HCT116 (cell line): Measurements from ENCODE around the gene WDR4. TPM values are rescaled to one million over a fixed set of nuclear protein-coding genes. Genes with fewer than 3 reads are reported as not detected.

Experiments used
- ATAC-seq: fragments of 200-7000 bp; cut with Tn5 transposase; 2 replicates; pipeline ENCODE4 v1.9.1; 2020; ENCODE audit warnings: mild to moderate bottlenecking, moderate library complexity
- BruUV-seq: library from RNA; stranded (reverse); fragments of 400-500 nt; replicated peaks from 2 replicates; lab custom pipeline; 2021; lab: Mats Ljungman, UMichigan
- CTCF ChIA-PET: fragments of 300-600 bp; sonication (Branson Sonifier 250); formaldehyde crosslinking; loops from one replicate; lab custom pipeline; 2021; ENCODE audit warnings: antibody characterized with exemption; lab: Charles Lee
- POLR2A ChIA-PET: fragments of 300-600, 350-600 bp; sonication (Branson Sonifier 250); formaldehyde crosslinking; loops from one replicate; lab custom pipeline; 2021; ENCODE audit warnings: antibody characterized with exemption; lab: Charles Lee
- RAD21 ChIA-PET, 2 experiments: fragments of 300-600 bp; sonication (Branson Sonifier 250); formaldehyde crosslinking; loops; one replicate each; lab custom pipeline; 2023; ENCODE audit warnings: low total read pairs in 2 of 2; ENCODE audit not compliant: uncharacterized antibody in 2 of 2, unreplicated experiment in 2 of 2, low non-redundant PET in 1 of 2; lab: Charles Lee
- DNase-seq: peaks from one replicate; pipeline ENCODE4 v3.0.0-alpha.2; 2010; ENCODE audit warnings: low read depth, low spot score
- H2AFZ ChIP-seq: fragments of 200-600 bp; shearing (Covaris generic), sonication (generic); 2 replicates; pipeline ENCODE4 v1.6.1; 2017; ENCODE audit warnings: low read depth, mixed run types, mixed read lengths, antibody characterized with exemption, low read length; ENCODE audit not compliant: poor library complexity, severe bottlenecking
- H3K27ac ChIP-seq: 2 replicates; pipeline ENCODE4 v1.5.1; 2012; ENCODE audit warnings: low read depth, low read length
- H3K27me3 ChIP-seq: fragments of 200-600 bp; sonication (generic); 2 replicates; pipeline ENCODE4 v1.6.1; 2016; ENCODE audit warnings: mixed run types, low read length, mixed read lengths; ENCODE audit not compliant: insufficient read depth
- H3K36me3 ChIP-seq, 2 experiments: fragments of 200-500 bp in 1 of 2; fragments of 200-600 bp in 1 of 2; sonication (Bioruptor generic) in 1 of 2; sonication (generic) in 1 of 2; 2 replicates each; pipeline versions ENCODE4 v1.5.1 to v1.6.1; 2014 to 2016; ENCODE audit warnings: low read length in 2 of 2, inconsistent platforms in 1 of 2, mixed read lengths in 1 of 2, mixed run types in 1 of 2; ENCODE audit not compliant: insufficient read depth in 2 of 2, control insufficient read depth in 1 of 2
- H3K4me1 ChIP-seq, 2 experiments: fragments of 200-600 bp in 1 of 2; sonication (generic) in 1 of 2; 2 replicates each; pipeline versions ENCODE4 v1.5.1 to v1.6.1; 2012 to 2017; ENCODE audit warnings: low read length in 2 of 2, inconsistent platforms in 1 of 2, mild to moderate bottlenecking in 1 of 2, mixed read lengths in 1 of 2, mixed run types in 1 of 2, moderate library complexity in 1 of 2; ENCODE audit not compliant: insufficient read depth in 2 of 2, control insufficient read depth in 1 of 2
- H3K4me2 ChIP-seq: fragments of 200-600 bp; sonication (generic); 2 replicates; pipeline ENCODE4 v1.6.1; 2017; ENCODE audit warnings: mixed run types, low read length, mixed read lengths
- H3K4me3 ChIP-seq, 2 experiments: fragments of 200-600 bp in 1 of 2; sonication (generic) in 1 of 2; replicated peaks in 1 of 2; 2 replicates each; pipeline ENCODE4 v1.5.1; 2011 to 2016; ENCODE audit warnings: low read length in 2 of 2, control low read depth in 1 of 2, low read depth in 1 of 2, mild to moderate bottlenecking in 1 of 2, mixed read lengths in 1 of 2, mixed run types in 1 of 2
- H3K79me2 ChIP-seq: fragments of 200-600 bp; sonication (generic); 2 replicates; pipeline ENCODE4 v1.6.1; 2017; ENCODE audit warnings: mild to moderate bottlenecking, mixed run types, low read length, moderate library complexity, mixed read lengths; ENCODE audit not compliant: insufficient read depth
- H3K9ac ChIP-seq: fragments of 200-600 bp; sonication (generic); 2 replicates; pipeline ENCODE4 v1.6.1; 2016; ENCODE audit warnings: low read length, mixed read lengths
- H3K9me2 ChIP-seq: fragments of 200-600 bp; sonication (generic), shearing (Covaris generic); 2 replicates; pipeline ENCODE4 v1.6.1; 2017; ENCODE audit warnings: mixed run types, mild to moderate bottlenecking, moderate library complexity; ENCODE audit not compliant: insufficient read depth
- H3K9me3 ChIP-seq, 2 experiments: fragments of 200-500 bp in 1 of 2; fragments of 200-600 bp in 1 of 2; sonication (Bioruptor generic) in 1 of 2; sonication (generic) in 1 of 2; 2 replicates each; pipeline ENCODE4 v1.6.1; 2014 to 2017; ENCODE audit warnings: low read length in 2 of 2, mixed read lengths in 2 of 2, inconsistent platforms in 1 of 2, low read depth in 1 of 2, mild to moderate bottlenecking in 1 of 2, mixed run types in 1 of 2, moderate library complexity in 1 of 2; ENCODE audit not compliant: control insufficient read depth in 1 of 2, insufficient read depth in 1 of 2
- H4K20me1 ChIP-seq: fragments of 200-600 bp; sonication (generic), shearing (Covaris generic); 2 replicates; pipeline ENCODE4 v1.6.1; 2017; ENCODE audit warnings: mixed run types, mild to moderate bottlenecking, moderate library complexity; ENCODE audit not compliant: insufficient read depth
- CEBPB ChIP-seq: IDR thresholded peaks from 2 replicates; pipeline ENCODE4 v1.6.1; 2012; ENCODE audit warnings: low read depth
- EGR1 ChIP-seq: IDR thresholded peaks from 2 replicates; pipeline ENCODE4 v1.6.1; 2012; ENCODE audit warnings: low read depth
- EZH2 ChIP-seq: fragments of 200-600 bp; sonication (generic); IDR thresholded peaks from 2 replicates; pipeline ENCODE4 v1.6.1; 2017; ENCODE audit warnings: antibody characterized with exemption, mixed run types
- FOSL1 ChIP-seq: IDR thresholded peaks from 2 replicates; pipeline ENCODE4 v1.6.1; 2012; ENCODE audit warnings: low read depth
- POLR2A ChIP-seq: IDR thresholded peaks from 2 replicates; pipeline ENCODE4 v1.7.0; 2011; ENCODE audit warnings: borderline replicate concordance; ENCODE audit not compliant: insufficient read depth, insufficient read length; ENCODE audit errors: extremely low read depth
- RAD21 ChIP-seq: IDR thresholded peaks from 2 replicates; pipeline ENCODE4 v1.6.1; 2012; ENCODE audit warnings: low read depth, mild to moderate bottlenecking
- SRF ChIP-seq: IDR thresholded peaks from 2 replicates; pipeline ENCODE4 v1.6.1; 2012; ENCODE audit warnings: low read depth
- TCF7L2 ChIP-seq: IDR thresholded peaks from 2 replicates; pipeline ENCODE4 v1.7.0; 2011; ENCODE audit warnings: borderline replicate concordance, inconsistent platforms; ENCODE audit not compliant: insufficient read depth, insufficient read length; ENCODE audit errors: extremely low read depth
- ZFX ChIP-seq: fragments of 450-650 bp; IDR thresholded peaks from 2 replicates; pipeline ENCODE4 v1.6.1; 2017
- intact Hi-C: fragments of 100-400 bp; cut with micrococcal nuclease; formaldehyde crosslinking; loops from 2 replicates; pipeline ENCODE4 v1.10.0; 2022
- total RNA-seq: library from RNA; stranded (reverse); gene quantifications from one replicate; pipeline ENCODE4 v1.2.1, GENCODE V29; 2021; ENCODE audit not compliant: unreplicated experiment
- TF ChIP-seq, protein P1 (sequence below): IDR thresholded peaks from 2 replicates; pipeline ENCODE4 v1.6.1; 2012
- TF ChIP-seq, protein P2 (sequence below): IDR thresholded peaks from 2 replicates; pipeline ENCODE4 v1.6.1; 2011; ENCODE audit warnings: mild to moderate bottlenecking, low read length, moderate library complexity; ENCODE audit not compliant: insufficient replicate concordance; ENCODE audit errors: extremely low read depth

WDR4 gene
- total RNA-seq, 1 experiment from 2014 or later, result 34.8 TPM

- H3K4me3 ChIP-seq, result no peak overlapping the region
- H3K4me1 ChIP-seq, result no peaks in the 10 kb centered on the region
- H3K36me3 ChIP-seq, result no peaks in the 10 kb centered on the region
- ChIA-PET POLR2A (no interaction called here), CTCF (no interaction called here), RAD21 (no interaction called here)
- H3K27ac ChIP-seq, result no peak overlapping the region
- TF ChIP-seq EZH2 (no peak), EGR1 (no peak), TCF7L2 (no peak), CEBPB (no peak), FOSL1 (no peak), RAD21 (no peak), POLR2A (no peak), ZFX (no peak), SRF (no peak)
- TF ChIP-seq, protein P1, sequence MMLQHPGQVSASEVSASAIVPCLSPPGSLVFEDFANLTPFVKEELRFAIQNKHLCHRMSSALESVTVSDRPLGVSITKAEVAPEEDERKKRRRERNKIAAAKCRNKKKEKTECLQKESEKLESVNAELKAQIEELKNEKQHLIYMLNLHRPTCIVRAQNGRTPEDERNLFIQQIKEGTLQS, result no peak
- TF ChIP-seq, protein P2, sequence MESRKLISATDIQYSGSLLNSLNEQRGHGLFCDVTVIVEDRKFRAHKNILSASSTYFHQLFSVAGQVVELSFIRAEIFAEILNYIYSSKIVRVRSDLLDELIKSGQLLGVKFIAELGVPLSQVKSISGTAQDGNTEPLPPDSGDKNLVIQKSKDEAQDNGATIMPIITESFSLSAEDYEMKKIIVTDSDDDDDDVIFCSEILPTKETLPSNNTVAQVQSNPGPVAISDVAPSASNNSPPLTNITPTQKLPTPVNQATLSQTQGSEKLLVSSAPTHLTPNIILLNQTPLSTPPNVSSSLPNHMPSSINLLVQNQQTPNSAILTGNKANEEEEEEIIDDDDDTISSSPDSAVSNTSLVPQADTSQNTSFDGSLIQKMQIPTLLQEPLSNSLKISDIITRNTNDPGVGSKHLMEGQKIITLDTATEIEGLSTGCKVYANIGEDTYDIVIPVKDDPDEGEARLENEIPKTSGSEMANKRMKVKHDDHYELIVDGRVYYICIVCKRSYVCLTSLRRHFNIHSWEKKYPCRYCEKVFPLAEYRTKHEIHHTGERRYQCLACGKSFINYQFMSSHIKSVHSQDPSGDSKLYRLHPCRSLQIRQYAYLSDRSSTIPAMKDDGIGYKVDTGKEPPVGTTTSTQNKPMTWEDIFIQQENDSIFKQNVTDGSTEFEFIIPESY, result no peak
- H3K4me2 ChIP-seq, result no peak overlapping the region
- no peak overlapping the region for H3K9ac ChIP-seq
- no peaks in the 10 kb centered on the region for H3K9me2 ChIP-seq
- no TSS peak for BruUV-seq
- H3K27me3 ChIP-seq, result peaks cover 4% of the 10 kb centered on the region; the same call in 1 of the 2 replicates
- no peak for DNase-seq
- no peaks in the 10 kb centered on the region; a peak in 1 of 4 replicates for H3K9me3 ChIP-seq
- H2AFZ ChIP-seq, result no peak overlapping the region
- no peaks in the 10 kb centered on the region for H3K79me2 ChIP-seq
- no peaks in the 10 kb centered on the region for H4K20me1 ChIP-seq
- intact Hi-C loops, result no loop called here
- no peak for ATAC-seq
Measured at GRCh38 chr21:42809171-42809570, 70.2 kb downstream of the WDR4 start.
